ENCODE results near the gene XXYLT1.

The XXYLT1 gene

GRCh38 chr3:195259154-195259474 is 11.8 kb downstream of the XXYLT1 start:
- Mint-ChIP-seq H3K4me3 (no peak overlapping the region), H3K4me1 (ENCODE audit: low read depth) (peaks cover 17% of the 10 kb centered on the region), H3K9me3 (no peaks in the 10 kb centered on the region), H3K27ac (no peak overlapping the region), H3K27me3 (ENCODE audit: low read depth) (no peaks in the 10 kb centered on the region), H3K36me3 (ENCODE audit: low read depth) (no peaks in the 10 kb centered on the region)

DNA sequence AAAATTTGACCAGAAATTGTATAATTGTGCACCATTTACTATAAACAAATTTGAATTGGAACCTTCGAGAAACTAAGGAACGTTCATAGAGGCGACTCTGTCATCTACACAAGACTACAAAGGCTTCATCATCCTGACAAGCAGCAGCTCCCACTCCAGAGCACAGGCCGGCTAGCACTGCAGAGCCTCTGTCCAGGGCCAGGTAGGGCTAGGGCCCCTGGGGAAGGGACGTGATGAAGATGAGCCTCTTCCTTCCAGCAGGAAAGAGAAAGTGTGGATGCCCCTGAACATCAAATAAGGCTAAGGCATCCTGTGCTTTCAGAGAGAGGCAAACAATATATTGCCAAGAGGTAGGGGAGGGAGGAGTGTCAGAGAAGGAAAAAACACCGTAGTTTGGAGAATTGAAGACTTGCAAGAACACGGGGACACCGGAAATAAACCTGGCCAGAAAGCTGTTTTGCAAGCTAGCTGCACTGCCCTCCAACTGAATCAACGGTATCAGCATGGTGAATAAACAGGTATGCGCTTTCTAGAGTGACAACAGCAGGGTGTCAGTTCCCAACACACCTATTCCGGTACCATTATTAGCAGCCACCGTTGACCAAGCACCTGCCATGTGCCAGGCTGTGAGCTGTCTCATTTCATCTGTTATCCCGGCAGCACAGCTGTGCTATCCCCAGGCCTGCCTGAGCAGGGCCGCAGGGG is 12.4 kb downstream of the XXYLT1 start:
- Mint-ChIP-seq H3K27ac (peak overlapping the region; percentile 47), H3K4me3 (no peak overlapping the region), H3K9me3 (no peaks in the 10 kb centered on the region), H3K4me1 (ENCODE audit: low read depth) (peaks cover 14% of the 10 kb centered on the region), H3K27me3 (ENCODE audit: low read depth) (no peaks in the 10 kb centered on the region), H3K36me3 (ENCODE audit: low read depth) (no peaks in the 10 kb centered on the region)

DNA sequence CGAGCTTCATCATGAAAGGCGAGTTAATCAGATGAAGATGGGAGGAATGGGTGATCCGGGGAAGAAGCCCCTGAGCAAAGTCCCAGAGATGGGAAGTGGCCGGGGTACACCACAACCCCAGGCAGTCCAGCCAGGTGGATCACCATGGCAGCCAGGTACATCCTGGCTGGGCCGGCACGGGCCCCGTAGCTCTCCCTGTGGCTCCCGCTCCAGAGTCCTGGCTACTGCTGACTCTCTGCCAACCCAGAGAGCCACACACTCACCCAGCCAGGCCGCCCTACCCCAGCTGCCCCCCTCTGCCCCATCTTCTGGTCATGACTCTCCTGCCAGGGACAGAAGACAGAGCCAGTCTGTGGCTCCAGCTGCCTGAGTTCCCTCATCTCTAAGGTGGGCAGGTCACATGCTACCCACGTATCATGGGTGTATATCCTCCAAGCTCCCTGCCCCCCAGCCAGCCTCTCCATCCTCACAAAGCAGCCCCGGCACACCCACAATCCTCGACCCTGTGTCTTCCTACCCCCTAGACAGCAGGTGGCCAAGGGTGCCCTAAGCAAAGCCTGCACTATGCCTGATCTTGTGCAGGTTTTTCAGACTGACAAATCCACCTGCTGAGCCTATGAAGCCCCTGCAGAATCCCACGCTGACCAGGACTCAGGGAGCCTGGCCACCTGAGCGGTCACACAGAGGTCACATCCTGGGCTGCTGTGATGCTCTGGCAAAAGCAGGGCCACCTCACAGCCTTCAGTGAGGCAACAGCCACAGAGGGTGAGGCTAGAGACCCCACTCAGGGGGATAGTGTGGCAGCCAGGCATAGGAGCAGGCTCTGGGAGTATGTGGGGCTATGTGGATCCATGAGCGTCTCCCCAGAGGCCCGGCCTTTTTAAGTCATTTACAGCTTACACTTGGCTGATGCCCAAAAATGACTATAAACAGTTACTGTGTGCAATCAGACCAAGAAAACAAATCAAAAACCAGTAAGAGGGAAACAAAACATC is 13.2 kb downstream of the XXYLT1 start:
- H3K27ac Mint-ChIP-seq, result no peak overlapping the region
- no peak overlapping the region for H3K4me3 Mint-ChIP-seq
- no peaks in the 10 kb centered on the region for H3K27me3 Mint-ChIP-seq (ENCODE audit: low read depth)
- H3K9me3 Mint-ChIP-seq, result no peaks in the 10 kb centered on the region
- no peaks in the 10 kb centered on the region for H3K36me3 Mint-ChIP-seq (ENCODE audit: low read depth)
- H3K4me1 Mint-ChIP-seq (ENCODE audit: low read depth), result peaks cover 12% of the 10 kb centered on the region

- Mint-ChIP-seq H3K36me3 (ENCODE audit: low read depth) (no peaks in the 10 kb centered on the region), H3K9me3 (no peaks in the 10 kb centered on the region), H3K27me3 (ENCODE audit: low read depth) (no peaks in the 10 kb centered on the region), H3K27ac (no peak overlapping the region), H3K4me3 (no peak overlapping the region), H3K4me1 (ENCODE audit: low read depth) (peaks cover 12% of the 10 kb centered on the region)
Observed at GRCh38 chr3:195256639-195257453, 14.1 kb downstream of the XXYLT1 start.

- H3K9me3 Mint-ChIP-seq, result no peaks in the 10 kb centered on the region
- no peaks in the 10 kb centered on the region for H3K27me3 Mint-ChIP-seq (ENCODE audit: low read depth)
- no peaks in the 10 kb centered on the region for H3K36me3 Mint-ChIP-seq (ENCODE audit: low read depth)
- peaks cover 8% of the 10 kb centered on the region for H3K4me1 Mint-ChIP-seq (ENCODE audit: low read depth)
- H3K4me3 Mint-ChIP-seq, result no peak overlapping the region
- H3K27ac Mint-ChIP-seq, result no peak overlapping the region
Observed at GRCh38 chr3:195255571-195256501, 15.1 kb downstream of the XXYLT1 start.

- H3K27me3 Mint-ChIP-seq (ENCODE audit: low read depth), result no peaks in the 10 kb centered on the region
- H3K9me3 Mint-ChIP-seq, result no peaks in the 10 kb centered on the region
- peaks cover 9% of the 10 kb centered on the region for H3K4me1 Mint-ChIP-seq (ENCODE audit: low read depth)
- no peak overlapping the region for H3K4me3 Mint-ChIP-seq
- no peak overlapping the region for H3K27ac Mint-ChIP-seq
- H3K36me3 Mint-ChIP-seq (ENCODE audit: low read depth), result no peaks in the 10 kb centered on the region
Observed at GRCh38 chr3:195255176-195255500, 15.8 kb downstream of the XXYLT1 start.

- Mint-ChIP-seq H3K27me3 (ENCODE audit: low read depth) (no peaks in the 10 kb centered on the region), H3K4me3 (no peak overlapping the region), H3K36me3 (ENCODE audit: low read depth) (no peaks in the 10 kb centered on the region), H3K9me3 (no peaks in the 10 kb centered on the region), H3K4me1 (ENCODE audit: low read depth) (peaks cover 9% of the 10 kb centered on the region), H3K27ac (no peak overlapping the region)
Observed at GRCh38 chr3:195254454-195255175, 16.3 kb downstream of the XXYLT1 start.

- Mint-ChIP-seq H3K27ac (no peak overlapping the region), H3K9me3 (no peaks in the 10 kb centered on the region), H3K36me3 (ENCODE audit: low read depth) (no peaks in the 10 kb centered on the region), H3K4me1 (ENCODE audit: low read depth) (peaks cover 9% of the 10 kb centered on the region), H3K27me3 (ENCODE audit: low read depth) (no peaks in the 10 kb centered on the region), H3K4me3 (no peak overlapping the region)
Observed at GRCh38 chr3:195253923-195254432, 17.0 kb downstream of the XXYLT1 start.

- no peaks in the 10 kb centered on the region for H3K27me3 Mint-ChIP-seq (ENCODE audit: low read depth)
- H3K4me1 Mint-ChIP-seq (ENCODE audit: low read depth), result peaks cover 5% of the 10 kb centered on the region
- no peak overlapping the region for H3K27ac Mint-ChIP-seq
- H3K9me3 Mint-ChIP-seq, result no peaks in the 10 kb centered on the region
- no peak overlapping the region for H3K4me3 Mint-ChIP-seq
- peaks cover 1% of the 10 kb centered on the region for H3K36me3 Mint-ChIP-seq (ENCODE audit: low read depth)
Observed at GRCh38 chr3:195251336-195252065, 19.5 kb downstream of the XXYLT1 start.

DNA sequence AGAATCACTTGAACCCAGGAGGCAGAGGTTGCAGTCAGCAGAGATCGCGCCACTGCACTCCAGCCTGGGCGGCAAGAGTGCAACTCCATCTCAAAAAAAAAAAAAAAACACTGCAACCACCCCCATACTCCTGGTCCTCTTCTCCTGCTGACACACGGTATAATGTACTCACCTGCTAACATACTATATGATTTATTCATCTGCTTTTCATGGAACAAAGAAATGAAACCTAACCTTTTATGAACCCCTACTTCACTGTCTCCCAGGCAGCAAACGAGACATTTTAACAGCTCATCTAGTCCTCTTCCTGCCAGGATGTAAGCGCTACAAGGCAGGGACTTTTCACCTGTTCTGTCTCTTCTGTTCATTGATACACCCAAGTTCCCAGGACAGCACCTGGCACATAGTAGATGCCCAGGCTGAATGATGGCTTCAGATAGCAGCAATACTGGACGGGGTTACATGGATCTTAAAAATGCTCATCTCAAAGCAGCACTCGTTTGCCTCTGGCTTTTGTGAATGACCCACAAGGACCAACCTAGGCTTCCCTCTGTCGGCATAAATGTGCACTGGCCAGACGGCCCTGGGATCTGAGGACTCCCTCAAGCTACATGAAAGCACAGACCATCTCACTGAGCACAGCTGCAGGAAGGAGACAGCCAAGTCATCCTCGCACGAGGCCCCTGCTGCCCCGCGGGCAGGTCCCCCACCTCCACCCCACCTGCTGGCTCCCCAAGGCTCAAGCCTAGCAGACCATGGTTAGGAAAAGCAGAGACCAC is 20.3 kb downstream of the XXYLT1 start:
- peaks cover 5% of the 10 kb centered on the region for H3K4me1 Mint-ChIP-seq (ENCODE audit: low read depth)
- H3K36me3 Mint-ChIP-seq (ENCODE audit: low read depth), result peaks cover 1% of the 10 kb centered on the region
- no peaks in the 10 kb centered on the region for H3K27me3 Mint-ChIP-seq (ENCODE audit: low read depth)
- H3K9me3 Mint-ChIP-seq, result no peaks in the 10 kb centered on the region
- H3K4me3 Mint-ChIP-seq, result no peak overlapping the region
- H3K27ac Mint-ChIP-seq, result no peak overlapping the region

DNA sequence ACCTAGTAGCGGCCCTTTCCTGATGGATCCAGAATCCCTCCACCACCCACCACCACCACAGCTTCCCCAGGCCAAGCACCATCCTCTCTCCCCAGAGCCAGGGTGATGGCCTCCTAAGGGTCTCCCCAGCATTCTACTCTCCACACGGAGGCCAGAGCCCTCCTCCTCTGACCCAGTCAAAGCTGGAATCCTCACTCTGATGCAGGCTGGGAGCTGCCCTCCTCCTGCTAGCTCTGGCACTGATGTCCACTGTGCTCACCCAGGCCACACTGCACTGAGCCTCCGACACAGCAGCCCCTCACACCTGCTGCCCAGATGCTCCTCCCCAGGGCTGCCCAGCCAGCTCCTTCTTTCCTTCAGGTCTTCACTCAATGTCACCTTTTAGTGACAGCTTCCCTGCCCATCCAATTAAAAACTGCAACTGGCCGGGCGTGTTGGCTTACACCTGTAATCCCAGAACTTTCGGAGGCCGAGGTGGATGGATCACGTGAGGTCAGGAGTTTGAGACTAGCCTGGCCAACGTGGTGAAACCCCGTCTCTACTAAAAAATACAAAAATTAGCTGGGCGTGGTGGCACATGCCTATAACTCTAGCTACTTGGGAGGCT is 21.0 kb downstream of the XXYLT1 start:
- Mint-ChIP-seq H3K9me3 (no peaks in the 10 kb centered on the region), H3K36me3 (ENCODE audit: low read depth) (peaks cover 1% of the 10 kb centered on the region), H3K27me3 (ENCODE audit: low read depth) (no peaks in the 10 kb centered on the region), H3K27ac (no peak overlapping the region), H3K4me3 (no peak overlapping the region), H3K4me1 (ENCODE audit: low read depth) (peaks cover 5% of the 10 kb centered on the region)

Measured in T-helper 1 cell treated with Interleukin-12 subunit alpha and Interleukin-12 subunit beta and Interleukin-4 antibody, amounts not matched to agents 30 μg/mL and 1 μg/mL, for 36 hours (primary cell).